Neural cell (in vitro differentiated cells): ENCODE measurements around the gene GRK4. TPM values are rescaled to one million over a fixed set of nuclear protein-coding genes. Genes with fewer than 3 reads are reported as not detected.

ENCODE experiments used
- H2AFZ ChIP-seq: fragments of 200-600, 300-800 bp; sonication (generic), shearing (Covaris generic); 2 replicates; pipeline ENCODE4 v1.6.0; 2014; ENCODE audit warnings: low read depth, mild to moderate bottlenecking, antibody characterized with exemption, low read length, moderate library complexity
- H3F3A ChIP-seq: fragments of 200-600 bp; shearing (Covaris generic); 2 replicates; pipeline ENCODE4 v1.6.1; 2016; ENCODE audit warnings: mild to moderate bottlenecking, moderate library complexity, mixed read lengths, antibody characterized with exemption, low read length; ENCODE audit not compliant: insufficient read depth, poor library complexity, severe bottlenecking
- H3K27ac ChIP-seq: fragments of 200-600, 300-800 bp; sonication (generic), shearing (Covaris generic); 2 replicates; pipeline ENCODE4 v1.5.1; 2014; ENCODE audit warnings: mild to moderate bottlenecking, low read length, moderate library complexity
- H3K27me3 ChIP-seq: fragments of 300-800, 200-600 bp; sonication (generic), shearing (Covaris generic); 2 replicates; pipeline ENCODE4 v1.6.0; 2014; ENCODE audit warnings: mild to moderate bottlenecking, low read depth, low read length, moderate library complexity; ENCODE audit not compliant: insufficient read depth
- H3K36me3 ChIP-seq: fragments of 300-800, 200-600 bp; sonication (generic), shearing (Covaris generic); 2 replicates; pipeline ENCODE4 v1.5.1; 2014; ENCODE audit warnings: mild to moderate bottlenecking, antibody characterized with exemption, low read length, moderate library complexity; ENCODE audit not compliant: insufficient read depth
- H3K4me2 ChIP-seq: fragments of 300-800, 200-600 bp; sonication (generic), shearing (Covaris generic); 2 replicates; pipeline ENCODE4 v1.6.0; 2014; ENCODE audit warnings: mild to moderate bottlenecking, low read length
- H3K4me3 ChIP-seq: fragments of 300-800, 200-600 bp; sonication (generic), shearing (Covaris generic); 2 replicates; pipeline ENCODE4 v1.5.1; 2014; ENCODE audit warnings: mild to moderate bottlenecking, low read length, moderate library complexity
- H3K79me2 ChIP-seq: fragments of 200-600 bp; shearing (Covaris generic); replicated peaks from 2 replicates; pipeline ENCODE4 v1.6.0; 2014; ENCODE audit warnings: mild to moderate bottlenecking, low read length, moderate library complexity; ENCODE audit not compliant: insufficient read depth
- H3K9ac ChIP-seq: fragments of 300-800, 200-600 bp; sonication (generic), shearing (Covaris generic); 2 replicates; pipeline ENCODE4 v1.6.1; 2016; ENCODE audit warnings: mild to moderate bottlenecking, low read length, mixed read lengths
- H3K9me2 ChIP-seq: fragments of 200-600 bp; shearing (Covaris generic); 2 replicates; pipeline ENCODE4 v1.6.1; 2016; ENCODE audit warnings: mild to moderate bottlenecking, low read length, mixed read lengths; ENCODE audit not compliant: insufficient read depth
- H3K9me3 ChIP-seq: fragments of 200-600, 300-800 bp; sonication (generic), shearing (Covaris generic); 2 replicates; pipeline ENCODE4 v1.6.1; 2016; ENCODE audit warnings: mild to moderate bottlenecking, mixed run types, low read length, moderate library complexity, mixed read lengths
- H4K20me1 ChIP-seq: fragments of 200-600 bp; shearing (Covaris generic); 2 replicates; pipeline ENCODE4 v1.6.1; 2016; ENCODE audit warnings: mild to moderate bottlenecking, mixed run types; ENCODE audit not compliant: insufficient read depth
- EP300 ChIP-seq: fragments of 450-650 bp; conservative IDR thresholded peaks from 2 replicates; pipeline ENCODE4 v1.6.1; 2014; ENCODE audit warnings: antibody characterized with exemption, mild to moderate bottlenecking, moderate library complexity; ENCODE audit not compliant: poor library complexity, severe bottlenecking
- EZH2 ChIP-seq: fragments of 200-600, 300-800 bp; shearing (Covaris generic), sonication (generic); IDR thresholded peaks from 2 replicates; pipeline ENCODE4 v1.6.1; 2014; ENCODE audit warnings: antibody characterized with exemption, low read length, borderline replicate concordance, mild to moderate bottlenecking; ENCODE audit not compliant: insufficient read depth, poor library complexity, severe bottlenecking
- MXI1 ChIP-seq: fragments of 450-650 bp; conservative IDR thresholded peaks from 2 replicates; pipeline ENCODE4 v1.6.1; 2014; ENCODE audit warnings: antibody characterized with exemption, mild to moderate bottlenecking; ENCODE audit not compliant: poor library complexity, severe bottlenecking
- POLR2AphosphoS5 ChIP-seq: IDR thresholded peaks from 2 replicates; pipeline ENCODE4 v1.6.1; 2012
- RAD21 ChIP-seq: fragments of 450-650 bp; conservative IDR thresholded peaks from 2 replicates; pipeline ENCODE4 v1.6.1; 2014; ENCODE audit warnings: antibody characterized with exemption, mild to moderate bottlenecking, moderate library complexity
- SMC3 ChIP-seq: fragments of 450-650 bp; conservative IDR thresholded peaks from 2 replicates; pipeline ENCODE4 v1.6.1; 2014; ENCODE audit warnings: antibody characterized with exemption, mild to moderate bottlenecking, moderate library complexity; ENCODE audit not compliant: poor library complexity
- TAF1 ChIP-seq: IDR thresholded peaks from 2 replicates; pipeline ENCODE4 v1.6.1; 2012; ENCODE audit warnings: low read depth
- polyA minus RNA-seq: library from RNA; depleted of rRNA, polyadenylated mRNA; stranded (reverse); fragments of >200 nt; gene quantifications from 2 replicates; pipeline ENCODE4 v1.2.3, GENCODE V29; 2014
- polyA plus RNA-seq: library from polyadenylated mRNA; depleted of rRNA; stranded (reverse); fragments of >200 nt; gene quantifications from 2 replicates; pipeline ENCODE4 v1.2.3, GENCODE V29; 2014
- TF ChIP-seq, protein P1 (sequence below): IDR thresholded peaks from 2 replicates; pipeline ENCODE4 v1.6.1; 2012; ENCODE audit warnings: borderline replicate concordance
- TF ChIP-seq, protein P2 (sequence below): fragments of 450-650 bp; IDR thresholded peaks from 2 replicates; pipeline ENCODE4 v1.5.1; 2014; ENCODE audit warnings: antibody characterized with exemption, mild to moderate bottlenecking, moderate library complexity; ENCODE audit not compliant: poor library complexity, severe bottlenecking

Gene GRK4
- 17.4 and 21.3 TPM in 2 replicates for polyA plus RNA-seq
- polyA minus RNA-seq: 29.5 and 32.9 TPM in 2 replicates

DNA sequence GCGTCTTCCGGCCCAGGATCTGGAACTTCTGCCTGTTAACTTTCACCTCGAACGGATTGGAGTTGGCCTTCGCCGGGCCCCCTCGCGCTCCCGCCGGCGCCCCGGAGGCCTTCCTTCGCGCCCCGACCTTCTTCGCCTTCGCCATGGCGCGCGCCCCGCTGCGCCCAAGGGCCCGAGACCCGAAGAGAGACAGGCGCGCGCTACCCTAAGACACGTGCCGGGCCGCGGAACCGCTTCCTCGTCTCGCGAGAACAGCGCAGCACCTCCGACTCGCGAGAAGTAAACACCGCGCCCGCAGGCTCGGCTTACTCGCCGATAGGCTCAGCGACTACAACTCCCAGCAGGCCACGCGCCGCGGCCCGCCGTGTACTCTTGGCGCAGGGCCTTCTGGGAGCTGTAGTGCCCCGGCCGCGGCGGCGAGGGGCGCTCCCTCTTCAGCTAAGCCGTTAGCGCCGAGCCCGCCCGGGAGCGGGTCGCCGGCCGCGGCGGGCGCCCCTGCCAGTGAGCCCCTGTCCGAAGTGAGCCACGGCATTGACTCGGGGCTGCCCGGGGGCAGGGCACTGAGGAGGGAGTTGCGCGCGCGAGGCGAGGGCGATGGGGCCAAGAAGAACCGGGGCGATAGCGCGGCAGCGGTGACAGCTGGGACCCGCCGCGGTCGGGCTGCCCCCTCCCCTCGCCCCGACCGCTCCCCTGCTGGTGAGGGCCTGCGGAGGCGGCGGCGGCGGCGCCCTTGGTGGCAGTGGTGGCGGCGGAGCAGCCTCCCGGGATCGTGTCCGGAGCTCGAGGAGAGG, at the start of gene GRK4, which contains the start of gene NOP14:
GRK4 (plus strand) TSS at position 397 of the 791 bp plus-strand sequence. CDS start 500 bp downstream, outside the sequence.
NOP14 (minus strand) TSS at position 232 of the 791 bp plus-strand sequence; CDS start at position 145, 87 bp downstream.
- peak; percentile 45 for TF ChIP-seq SMC3
- TF ChIP-seq, protein P1, sequence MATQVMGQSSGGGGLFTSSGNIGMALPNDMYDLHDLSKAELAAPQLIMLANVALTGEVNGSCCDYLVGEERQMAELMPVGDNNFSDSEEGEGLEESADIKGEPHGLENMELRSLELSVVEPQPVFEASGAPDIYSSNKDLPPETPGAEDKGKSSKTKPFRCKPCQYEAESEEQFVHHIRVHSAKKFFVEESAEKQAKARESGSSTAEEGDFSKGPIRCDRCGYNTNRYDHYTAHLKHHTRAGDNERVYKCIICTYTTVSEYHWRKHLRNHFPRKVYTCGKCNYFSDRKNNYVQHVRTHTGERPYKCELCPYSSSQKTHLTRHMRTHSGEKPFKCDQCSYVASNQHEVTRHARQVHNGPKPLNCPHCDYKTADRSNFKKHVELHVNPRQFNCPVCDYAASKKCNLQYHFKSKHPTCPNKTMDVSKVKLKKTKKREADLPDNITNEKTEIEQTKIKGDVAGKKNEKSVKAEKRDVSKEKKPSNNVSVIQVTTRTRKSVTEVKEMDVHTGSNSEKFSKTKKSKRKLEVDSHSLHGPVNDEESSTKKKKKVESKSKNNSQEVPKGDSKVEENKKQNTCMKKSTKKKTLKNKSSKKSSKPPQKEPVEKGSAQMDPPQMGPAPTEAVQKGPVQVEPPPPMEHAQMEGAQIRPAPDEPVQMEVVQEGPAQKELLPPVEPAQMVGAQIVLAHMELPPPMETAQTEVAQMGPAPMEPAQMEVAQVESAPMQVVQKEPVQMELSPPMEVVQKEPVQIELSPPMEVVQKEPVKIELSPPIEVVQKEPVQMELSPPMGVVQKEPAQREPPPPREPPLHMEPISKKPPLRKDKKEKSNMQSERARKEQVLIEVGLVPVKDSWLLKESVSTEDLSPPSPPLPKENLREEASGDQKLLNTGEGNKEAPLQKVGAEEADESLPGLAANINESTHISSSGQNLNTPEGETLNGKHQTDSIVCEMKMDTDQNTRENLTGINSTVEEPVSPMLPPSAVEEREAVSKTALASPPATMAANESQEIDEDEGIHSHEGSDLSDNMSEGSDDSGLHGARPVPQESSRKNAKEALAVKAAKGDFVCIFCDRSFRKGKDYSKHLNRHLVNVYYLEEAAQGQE: peak; percentile 54
- TF ChIP-seq, protein P2, sequence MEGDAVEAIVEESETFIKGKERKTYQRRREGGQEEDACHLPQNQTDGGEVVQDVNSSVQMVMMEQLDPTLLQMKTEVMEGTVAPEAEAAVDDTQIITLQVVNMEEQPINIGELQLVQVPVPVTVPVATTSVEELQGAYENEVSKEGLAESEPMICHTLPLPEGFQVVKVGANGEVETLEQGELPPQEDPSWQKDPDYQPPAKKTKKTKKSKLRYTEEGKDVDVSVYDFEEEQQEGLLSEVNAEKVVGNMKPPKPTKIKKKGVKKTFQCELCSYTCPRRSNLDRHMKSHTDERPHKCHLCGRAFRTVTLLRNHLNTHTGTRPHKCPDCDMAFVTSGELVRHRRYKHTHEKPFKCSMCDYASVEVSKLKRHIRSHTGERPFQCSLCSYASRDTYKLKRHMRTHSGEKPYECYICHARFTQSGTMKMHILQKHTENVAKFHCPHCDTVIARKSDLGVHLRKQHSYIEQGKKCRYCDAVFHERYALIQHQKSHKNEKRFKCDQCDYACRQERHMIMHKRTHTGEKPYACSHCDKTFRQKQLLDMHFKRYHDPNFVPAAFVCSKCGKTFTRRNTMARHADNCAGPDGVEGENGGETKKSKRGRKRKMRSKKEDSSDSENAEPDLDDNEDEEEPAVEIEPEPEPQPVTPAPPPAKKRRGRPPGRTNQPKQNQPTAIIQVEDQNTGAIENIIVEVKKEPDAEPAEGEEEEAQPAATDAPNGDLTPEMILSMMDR: peak; percentile 75
- TF ChIP-seq EP300: peak; percentile 31
- TF ChIP-seq MXI1: peak; percentile 98
- peak; percentile 49 for TF ChIP-seq RAD21
- TF ChIP-seq EZH2: no peak
- peak; percentile 74 for TF ChIP-seq TAF1
- TF ChIP-seq POLR2AphosphoS5: peak; percentile 62
- H3K27me3 ChIP-seq: no peaks in the 10 kb centered on the region
- H3F3A ChIP-seq: no peaks in the 10 kb centered on the region
- H3K36me3 ChIP-seq: no peaks in the 10 kb centered on the region
- H3K4me2 ChIP-seq: peak within 1 kb of the TSS; percentile 89
- H2AFZ ChIP-seq: peak within 1 kb of the TSS; percentile 68
- H3K9ac ChIP-seq: peak within 1 kb of the TSS; percentile 80
- H3K79me2 ChIP-seq: peaks cover 15% of the 10 kb centered on the region
- no peaks in the 10 kb centered on the region for H3K9me2 ChIP-seq
- peak within 1 kb of the TSS; percentile 97 for H3K4me3 ChIP-seq
- H3K27ac ChIP-seq: peak within 1 kb of the TSS; percentile 72
- H4K20me1 ChIP-seq: no peaks in the 10 kb centered on the region
- no peaks in the 10 kb centered on the region for H3K9me3 ChIP-seq

DNA sequence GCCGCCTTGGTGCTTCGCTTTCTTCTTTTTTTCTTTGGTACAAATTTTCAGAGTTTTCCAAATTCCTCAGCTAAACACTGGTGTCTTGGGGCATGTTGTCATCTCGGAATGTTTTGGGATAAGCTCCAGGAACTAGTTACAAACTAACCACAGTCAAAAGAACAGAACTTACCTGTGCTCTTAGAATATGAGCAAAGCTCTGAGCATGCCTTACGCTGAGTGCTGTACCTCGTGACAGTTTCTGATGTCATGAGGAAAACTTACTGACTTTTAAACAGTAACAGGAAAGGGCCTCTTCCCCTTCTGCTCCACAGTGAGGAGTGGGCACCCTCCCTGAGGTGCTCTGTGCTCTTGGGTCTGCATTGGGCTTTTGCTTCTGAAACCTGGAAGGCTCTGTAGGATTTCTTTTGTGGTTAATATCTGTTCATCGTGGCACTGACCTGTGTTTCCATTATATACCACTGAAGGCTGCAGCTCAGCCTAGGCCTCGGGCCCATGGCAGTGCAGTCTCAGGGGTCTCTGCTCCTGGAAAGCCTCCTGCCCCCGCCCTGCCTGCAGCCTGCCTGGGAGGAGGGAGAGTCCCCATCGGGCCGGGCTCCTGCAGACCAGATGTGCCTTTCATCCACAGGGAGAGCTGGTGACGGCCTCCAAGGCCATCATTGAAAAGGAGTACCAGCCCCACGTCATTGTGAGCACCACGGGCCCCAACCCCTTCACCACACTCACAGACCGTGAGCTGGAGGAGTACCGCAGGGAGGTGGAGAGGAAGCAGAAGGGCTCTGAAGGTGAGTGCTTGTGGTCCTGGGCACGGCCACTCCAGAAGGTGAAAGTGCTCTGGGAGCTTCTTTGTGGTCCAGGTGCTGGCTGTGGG, 48.9 kb upstream of the GRK4 start:
- peaks cover 11% of the 10 kb centered on the region for H3K36me3 ChIP-seq
- no peaks in the 10 kb centered on the region for H3K9me3 ChIP-seq
- H3K9ac ChIP-seq: no peak overlapping the region
- H4K20me1 ChIP-seq: no peaks in the 10 kb centered on the region
- no peak overlapping the region for H3K4me3 ChIP-seq
- TF ChIP-seq RAD21 (no peak), SMC3 (no peak), EZH2 (no peak), POLR2AphosphoS5 (no peak), MXI1 (no peak), TAF1 (no peak), EP300 (no peak)
- TF ChIP-seq, protein P1: no peak
- TF ChIP-seq, protein P2: no peak
- no peak overlapping the region for H3K27ac ChIP-seq
- H3K9me2 ChIP-seq: no peaks in the 10 kb centered on the region
- no peaks in the 10 kb centered on the region for H3K79me2 ChIP-seq
- no peaks in the 10 kb centered on the region for H3K27me3 ChIP-seq
- H2AFZ ChIP-seq: no peak overlapping the region
- no peaks in the 10 kb centered on the region for H3F3A ChIP-seq
- no peak overlapping the region for H3K4me2 ChIP-seq
